IPS DF 4.7 (cell line): ENCODE measurements around the gene PERM1.
"Not testable (repeated sequence)": the region's sequence is repeated elsewhere in the genome, so short reads cannot be mapped to it uniquely, and the experiment has no call there.

Source experiments
- DNase-seq: peaks from one replicate; pipeline ENCODE4 v3.0.0-alpha.2; 2013; ENCODE audit warnings: low spot score; ENCODE audit errors: extremely low read depth

Gene PERM1

GRCh38 chr1:946811-947210 lies 35.1 kb downstream of the PERM1 start:
- DNase-seq, result not testable (repeated sequence)

GRCh38 chr1:945688-946556 lies 36.0 kb downstream of the PERM1 start:
- no peak for DNase-seq

GRCh38 chr1:944341-945325 lies 37.3 kb downstream of the PERM1 start:
- DNase-seq, result no peak

- DNase-seq, result no peak
Measured at GRCh38 chr1:943545-944340, 38.1 kb downstream of the PERM1 start.

GRCh38 chr1:942864-943533 lies 38.9 kb downstream of the PERM1 start:
- DNase-seq, result no peak

GRCh38 chr1:942411-942821 lies 39.5 kb downstream of the PERM1 start:
- no peak for DNase-seq

GRCh38 chr1:941588-942383 lies 40.1 kb downstream of the PERM1 start:
- DNase-seq, result no peak

- DNase-seq, result no peak
Measured at GRCh38 chr1:941015-941587, 40.8 kb downstream of the PERM1 start.

GRCh38 chr1:940107-941014 lies 41.5 kb downstream of the PERM1 start:
- DNase-seq, result no peak

- DNase-seq, result no peak
Measured at GRCh38 chr1:939511-940106, 42.3 kb downstream of the PERM1 start.

- no peak for DNase-seq
Measured at GRCh38 chr1:938711-939489, 43.0 kb downstream of the PERM1 start.

GRCh38 chr1:938088-938683 lies 43.7 kb downstream of the PERM1 start:
- no peak for DNase-seq

- DNase-seq, result no peak
Measured at GRCh38 chr1:937521-937920, 44.4 kb downstream of the PERM1 start.

- no peak for DNase-seq
Measured at GRCh38 chr1:936348-937264, 45.3 kb downstream of the PERM1 start.

- no peak for DNase-seq
Measured at GRCh38 chr1:935751-936231, 46.1 kb downstream of the PERM1 start.
